ENCODE results near the gene CLEC7A. TPM values are rescaled to one million over a fixed set of nuclear protein-coding genes. Genes with fewer than 3 reads are reported as not detected.

Gene CLEC7A
- total RNA-seq, 1 experiment from 2014 or later: not detected

DNA sequence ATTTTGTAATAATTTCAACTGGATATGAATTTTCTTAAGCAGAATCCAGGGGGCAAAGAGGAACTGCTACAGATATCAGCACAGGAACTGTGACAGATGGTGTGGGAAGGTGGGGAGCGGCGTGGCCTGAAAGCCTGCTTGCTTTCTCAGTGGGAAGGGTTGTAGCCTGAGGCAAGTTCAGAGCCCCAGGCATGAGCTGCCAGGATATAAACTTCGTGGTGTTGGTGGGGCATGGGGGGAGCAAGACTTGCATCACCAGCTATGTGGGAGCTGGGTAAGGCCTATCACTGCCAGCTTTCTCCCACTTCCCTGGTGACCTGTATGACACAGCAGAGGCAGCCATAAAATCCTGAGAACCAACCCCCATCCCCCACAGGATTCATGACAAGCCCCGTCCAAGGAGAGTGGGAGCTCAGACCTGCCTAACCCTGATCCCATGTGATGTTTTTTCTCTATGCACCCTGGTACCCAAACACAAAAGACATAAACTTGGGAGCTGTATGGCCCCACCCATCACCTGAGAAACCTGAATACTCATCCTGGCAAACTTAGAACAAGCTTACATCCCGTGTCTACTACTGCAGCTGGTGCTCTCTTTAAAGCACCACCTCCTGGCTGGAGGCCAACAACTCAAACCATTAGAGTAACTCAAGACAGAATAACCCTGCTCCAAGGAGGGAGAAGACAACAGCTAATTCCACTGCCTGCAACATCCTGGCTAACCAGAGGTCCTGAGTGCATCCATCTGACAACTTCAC is 47.7 kb downstream of the CLEC7A start:
- in situ Hi-C loops (cut with HindIII; ENCODE audit: low pct_unique_long_range_greater_than_20kb, low sequenced_read_pairs): no loop called here
- ChIA-PET CTCF (no interaction called here), POLR2A (no interaction called here)
- Histone ChIP-seq H3K9me3 (ENCODE audit: control insufficient read depth, insufficient read depth, low read depth, low read length) (no peaks in the 10 kb centered on the region), H3K27ac (ENCODE audit: low read length) (no peak overlapping the region), H3K4me3 (ENCODE audit: low read depth in 2 of 2, low read length in 2 of 2) (no peak overlapping the region), H3K27me3 (ENCODE audit: control insufficient read depth, insufficient read depth, low read length) (no peaks in the 10 kb centered on the region), H3K4me1 (ENCODE audit: control insufficient read depth, insufficient read depth, low read length) (no peaks in the 10 kb centered on the region), H3K36me3 (ENCODE audit: control insufficient read depth, insufficient read depth, low read length) (no peaks in the 10 kb centered on the region)
- no peak for ATAC-seq
- no TSS peak for BruUV-seq (replicated peaks)
- no peak for DNase-seq (ENCODE audit: low read depth, low spot score)
- TF ChIP-seq TCF7L2 (IDR thresholded peaks at IDR 0.05; ENCODE audit: low read depth, low read length) (no peak), SIN3A (IDR thresholded peaks at IDR 0.05; ENCODE audit: borderline replicate concordance, insufficient read depth, low read depth, low read length) (no peak), POLR2AphosphoS5 (IDR thresholded peaks at IDR 0.05; ENCODE audit: low read depth, low read length) (no peak)
- TF ChIP-seq, protein P1, sequence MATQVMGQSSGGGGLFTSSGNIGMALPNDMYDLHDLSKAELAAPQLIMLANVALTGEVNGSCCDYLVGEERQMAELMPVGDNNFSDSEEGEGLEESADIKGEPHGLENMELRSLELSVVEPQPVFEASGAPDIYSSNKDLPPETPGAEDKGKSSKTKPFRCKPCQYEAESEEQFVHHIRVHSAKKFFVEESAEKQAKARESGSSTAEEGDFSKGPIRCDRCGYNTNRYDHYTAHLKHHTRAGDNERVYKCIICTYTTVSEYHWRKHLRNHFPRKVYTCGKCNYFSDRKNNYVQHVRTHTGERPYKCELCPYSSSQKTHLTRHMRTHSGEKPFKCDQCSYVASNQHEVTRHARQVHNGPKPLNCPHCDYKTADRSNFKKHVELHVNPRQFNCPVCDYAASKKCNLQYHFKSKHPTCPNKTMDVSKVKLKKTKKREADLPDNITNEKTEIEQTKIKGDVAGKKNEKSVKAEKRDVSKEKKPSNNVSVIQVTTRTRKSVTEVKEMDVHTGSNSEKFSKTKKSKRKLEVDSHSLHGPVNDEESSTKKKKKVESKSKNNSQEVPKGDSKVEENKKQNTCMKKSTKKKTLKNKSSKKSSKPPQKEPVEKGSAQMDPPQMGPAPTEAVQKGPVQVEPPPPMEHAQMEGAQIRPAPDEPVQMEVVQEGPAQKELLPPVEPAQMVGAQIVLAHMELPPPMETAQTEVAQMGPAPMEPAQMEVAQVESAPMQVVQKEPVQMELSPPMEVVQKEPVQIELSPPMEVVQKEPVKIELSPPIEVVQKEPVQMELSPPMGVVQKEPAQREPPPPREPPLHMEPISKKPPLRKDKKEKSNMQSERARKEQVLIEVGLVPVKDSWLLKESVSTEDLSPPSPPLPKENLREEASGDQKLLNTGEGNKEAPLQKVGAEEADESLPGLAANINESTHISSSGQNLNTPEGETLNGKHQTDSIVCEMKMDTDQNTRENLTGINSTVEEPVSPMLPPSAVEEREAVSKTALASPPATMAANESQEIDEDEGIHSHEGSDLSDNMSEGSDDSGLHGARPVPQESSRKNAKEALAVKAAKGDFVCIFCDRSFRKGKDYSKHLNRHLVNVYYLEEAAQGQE (IDR thresholded peaks at IDR 0.05; ENCODE audit: insufficient read depth in 1 of 2, low read depth in 2 of 2, low read length in 1 of 2): no peak
- TF ChIP-seq, protein P2, sequence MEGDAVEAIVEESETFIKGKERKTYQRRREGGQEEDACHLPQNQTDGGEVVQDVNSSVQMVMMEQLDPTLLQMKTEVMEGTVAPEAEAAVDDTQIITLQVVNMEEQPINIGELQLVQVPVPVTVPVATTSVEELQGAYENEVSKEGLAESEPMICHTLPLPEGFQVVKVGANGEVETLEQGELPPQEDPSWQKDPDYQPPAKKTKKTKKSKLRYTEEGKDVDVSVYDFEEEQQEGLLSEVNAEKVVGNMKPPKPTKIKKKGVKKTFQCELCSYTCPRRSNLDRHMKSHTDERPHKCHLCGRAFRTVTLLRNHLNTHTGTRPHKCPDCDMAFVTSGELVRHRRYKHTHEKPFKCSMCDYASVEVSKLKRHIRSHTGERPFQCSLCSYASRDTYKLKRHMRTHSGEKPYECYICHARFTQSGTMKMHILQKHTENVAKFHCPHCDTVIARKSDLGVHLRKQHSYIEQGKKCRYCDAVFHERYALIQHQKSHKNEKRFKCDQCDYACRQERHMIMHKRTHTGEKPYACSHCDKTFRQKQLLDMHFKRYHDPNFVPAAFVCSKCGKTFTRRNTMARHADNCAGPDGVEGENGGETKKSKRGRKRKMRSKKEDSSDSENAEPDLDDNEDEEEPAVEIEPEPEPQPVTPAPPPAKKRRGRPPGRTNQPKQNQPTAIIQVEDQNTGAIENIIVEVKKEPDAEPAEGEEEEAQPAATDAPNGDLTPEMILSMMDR (IDR thresholded peaks at IDR 0.05): no peak
- intact Hi-C loops (cut with micrococcal nuclease; ENCODE audit: unreplicated experiment): no loop called here

DNA sequence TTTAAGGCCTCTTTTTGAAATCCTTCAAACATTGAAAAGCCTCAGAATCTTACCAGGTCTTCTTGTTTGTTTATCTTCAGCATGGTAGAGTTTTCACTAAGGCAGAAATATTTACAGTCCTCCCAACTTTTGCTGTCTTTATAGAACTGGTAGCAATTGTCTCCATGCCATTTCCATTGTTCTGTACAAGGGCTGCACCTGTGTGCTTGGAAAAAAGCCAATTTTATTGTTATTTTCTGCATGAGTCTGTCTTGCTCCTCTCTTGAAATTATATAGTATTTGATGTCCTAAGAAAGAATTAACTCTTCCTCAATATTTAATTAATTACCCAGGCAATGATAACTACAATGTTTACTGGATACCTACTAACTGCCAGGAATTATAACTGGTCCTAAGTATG is 54.5 kb downstream of the CLEC7A start:
- no peak overlapping the region for H3K4me3 ChIP-seq (ENCODE audit: low read depth in 2 of 2, low read length in 2 of 2)
- H3K27ac ChIP-seq (ENCODE audit: low read length): no peak overlapping the region
- DNase-seq (ENCODE audit: low read depth, low spot score) (no peak), ATAC-seq (no peak)
- TF ChIP-seq TCF7L2 (IDR thresholded peaks at IDR 0.05; ENCODE audit: low read depth, low read length): no peak
- no peak for TF ChIP-seq POLR2AphosphoS5 (IDR thresholded peaks at IDR 0.05; ENCODE audit: low read depth, low read length)
- TF ChIP-seq, protein P2 (IDR thresholded peaks at IDR 0.05): no peak
- no peak for TF ChIP-seq SIN3A (IDR thresholded peaks at IDR 0.05; ENCODE audit: borderline replicate concordance, insufficient read depth, low read depth, low read length)
- TF ChIP-seq, protein P1 (IDR thresholded peaks at IDR 0.05; ENCODE audit: insufficient read depth in 1 of 2, low read depth in 2 of 2, low read length in 1 of 2): no peak
- H3K27me3 ChIP-seq (ENCODE audit: control insufficient read depth, insufficient read depth, low read length): no peaks in the 10 kb centered on the region
- no peaks in the 10 kb centered on the region for H3K4me1 ChIP-seq (ENCODE audit: control insufficient read depth, insufficient read depth, low read length)
- intact Hi-C loops (cut with micrococcal nuclease; ENCODE audit: unreplicated experiment) (no loop called here), in situ Hi-C loops (cut with HindIII; ENCODE audit: low pct_unique_long_range_greater_than_20kb, low sequenced_read_pairs) (no loop called here)
- H3K36me3 ChIP-seq (ENCODE audit: control insufficient read depth, insufficient read depth, low read length): no peaks in the 10 kb centered on the region
- ChIA-PET POLR2A (no interaction called here), CTCF (no interaction called here)
- no TSS peak for BruUV-seq (replicated peaks)
- H3K9me3 ChIP-seq (ENCODE audit: control insufficient read depth, insufficient read depth, low read depth, low read length): no peaks in the 10 kb centered on the region

All from Panc1 (cell line).